ENCODE data around the gene FGR. TPM values are rescaled to one million over a fixed set of nuclear protein-coding genes. Genes with fewer than 3 reads are reported as not detected.
A peak's percentile ranks its signal among the peaks of the same experiment; 100 is the strongest.

The FGR gene
- total and polyA plus RNA-seq, 2 of the 13 experiments (the other 11 are each of a cell fraction or from before 2014, with no cell fraction given) = not detected

GRCh38 chr1:27671964-27672749 lies 37.2 kb upstream of the FGR start, which contains the start of gene IFI6 (continued):
- TF ChIP-seq PAXIP1 (CRISPR knock-in tag; conservative IDR thresholded peaks at IDR 0.05) = 0 out of 2 replicates have a peak, but pooled peaks have one; percentile 33
- no peak for TF ChIP-seq SNAPC4 (CRISPR knock-in tag; IDR thresholded peaks at IDR 0.05)
- TF ChIP-seq NFE2L2 (IDR thresholded peaks at IDR 0.05; ENCODE audit: low read length) = no peak
- no peak for TF ChIP-seq ZNF746 (CRISPR knock-in tag; IDR thresholded peaks at IDR 0.05)
- peak; percentile 40; the same call in 1 of the 2 replicates for TF ChIP-seq ZNF788 (CRISPR knock-in tag; IDR thresholded peaks at IDR 0.05; ENCODE audit: borderline replicate concordance)
- TF ChIP-seq HIVEP1 (CRISPR knock-in tag; IDR thresholded peaks at IDR 0.05) = 0 out of 2 replicates have a peak, but pooled peaks have one; percentile 42
- no peak for TF ChIP-seq ZNF740 (CRISPR knock-in tag; IDR thresholded peaks at IDR 0.05)
- TF ChIP-seq ZBTB7A (CRISPR knock-in tag; IDR thresholded peaks at IDR 0.05) = no peak
- no peak for TF ChIP-seq ATM (IDR thresholded peaks at IDR 0.05; ENCODE audit: borderline replicate concordance)
- no peak for TF ChIP-seq HOXA9 (CRISPR knock-in tag; IDR thresholded peaks at IDR 0.05; ENCODE audit: borderline replicate concordance)
- no peak for TF ChIP-seq RBFOX2 (IDR thresholded peaks at IDR 0.05; ENCODE audit: low read depth, low read length)
- peak; percentile 72 for TF ChIP-seq POLR2G (IDR thresholded peaks at IDR 0.05; ENCODE audit: low read depth, low read length)
- TF ChIP-seq ZNF138 (CRISPR knock-in tag; IDR thresholded peaks at IDR 0.05; ENCODE audit: low read depth) = no peak
- TF ChIP-seq ZNF225 (CRISPR knock-in tag; IDR thresholded peaks at IDR 0.05) = no peak
- no peak for TF ChIP-seq PRPF4 (IDR thresholded peaks at IDR 0.05; ENCODE audit: low read depth, low read length, poor library complexity, severe bottlenecking)
- TF ChIP-seq ZBTB14 (CRISPR knock-in tag; IDR thresholded peaks at IDR 0.05) = no peak
- 0 out of 2 replicates have a peak, but pooled peaks have one; percentile 23 for TF ChIP-seq BRD4 (CRISPR knock-in tag; IDR thresholded peaks at IDR 0.05)
- peak; percentile 98 for TF ChIP-seq DRAP1 (CRISPR knock-in tag; IDR thresholded peaks at IDR 0.05)
- TF ChIP-seq GTF2F1 (IDR thresholded peaks at IDR 0.05; ENCODE audit: low read length) = peak; percentile 56; the same call in 1 of the 2 replicates
